IMR-90 (cell line): ENCODE results near the gene PLD4. TPM values are rescaled to one million over a fixed set of nuclear protein-coding genes. Genes with fewer than 3 reads are reported as not detected.

ENCODE experiments used
- ATAC-seq: fragments of 200-7000 bp; cut with Tn5 transposase; 2 replicates; pipeline ENCODE4 v1.9.1; 2020; ENCODE audit warnings: low read depth, mild to moderate bottlenecking, moderate library complexity
- BruUV-seq: library from RNA; stranded (reverse); fragments of 400-500 nt; replicated peaks from 2 replicates; lab custom pipeline; 2021; lab: Mats Ljungman, UMichigan
- CTCF ChIA-PET: fragments of 300-600 bp; formaldehyde crosslinking; extraction: SDS; loops from one replicate; lab custom pipeline; 2021; ENCODE audit warnings: antibody characterized with exemption; lab: Yijun Ruan, JAX
- POLR2A ChIA-PET: fragments of 300-600 bp; sonication (Branson Sonifier 250); formaldehyde crosslinking; loops from one replicate; lab custom pipeline; 2022; ENCODE audit warnings: antibody characterized with exemption; ENCODE audit not compliant: unreplicated experiment; lab: Charles Lee
- DNase-seq: peaks from one replicate; pipeline ENCODE4 v3.0.0; 2013
- H2AFZ ChIP-seq: replicated peaks from 2 replicates; pipeline ENCODE3; 2013; ENCODE audit warnings: low read length, mild to moderate bottlenecking; ENCODE audit not compliant: poor library complexity
- H2AK5ac ChIP-seq: 2 replicates; pipeline ENCODE4 v1.6.1; 2013; ENCODE audit warnings: low read depth, low read length, inconsistent platforms
- H2AK9ac ChIP-seq: replicated peaks from 2 replicates; pipeline ENCODE3; 2013; ENCODE audit warnings: mild to moderate bottlenecking, low read depth, low read length, moderate library complexity; ENCODE audit not compliant: poor library complexity
- H2BK120ac ChIP-seq: 2 replicates; pipeline ENCODE4 v1.6.1; 2013; ENCODE audit warnings: low read depth, low read length, inconsistent platforms
- H2BK15ac ChIP-seq: 3 replicates; pipeline ENCODE4 v1.6.1; 2013; ENCODE audit warnings: low read depth, low read length, inconsistent platforms
- H2BK20ac ChIP-seq: 2 replicates; pipeline ENCODE4 v1.6.1; 2013; ENCODE audit warnings: low read depth, mild to moderate bottlenecking, inconsistent platforms, low read length, moderate library complexity
- H2BK5ac ChIP-seq: 2 replicates; pipeline ENCODE4 v1.6.1; 2013; ENCODE audit warnings: mild to moderate bottlenecking, low read depth, low read length, inconsistent platforms; ENCODE audit not compliant: poor library complexity, severe bottlenecking
- H3K14ac ChIP-seq: replicated peaks from 2 replicates; pipeline ENCODE4 v1.6.1; 2013; ENCODE audit warnings: low read depth, low read length, inconsistent platforms
- H3K18ac ChIP-seq: 2 replicates; pipeline ENCODE4 v1.6.1; 2013; ENCODE audit warnings: low read depth, low read length, control low read depth
- H3K23ac ChIP-seq: 2 replicates; pipeline ENCODE4 v1.6.1; 2013; ENCODE audit warnings: low read depth, low read length, inconsistent platforms
- H3K27ac ChIP-seq: 2 replicates; pipeline ENCODE4 v1.5.1; 2013; ENCODE audit warnings: mild to moderate bottlenecking, control low read depth, low read length; ENCODE audit not compliant: insufficient read depth
- H3K27me3 ChIP-seq: 2 replicates; pipeline ENCODE4 v1.6.1; 2013; ENCODE audit warnings: low read length; ENCODE audit not compliant: control insufficient read depth, insufficient read depth
- H3K36me3 ChIP-seq: 2 replicates; pipeline ENCODE4 v1.6.1; 2013; ENCODE audit warnings: low read length, mixed read lengths; ENCODE audit not compliant: control insufficient read depth, insufficient read depth
- H3K4ac ChIP-seq: 2 replicates; pipeline ENCODE4 v1.6.1; 2013; ENCODE audit warnings: low read depth, low read length, inconsistent platforms
- H3K4me1 ChIP-seq: 2 replicates; pipeline ENCODE4 v1.6.1; 2013; ENCODE audit warnings: low read length, mixed read lengths; ENCODE audit not compliant: control insufficient read depth, insufficient read depth
- H3K4me2 ChIP-seq: 2 replicates; pipeline ENCODE4 v1.6.1; 2013; ENCODE audit warnings: low read depth, mild to moderate bottlenecking, control low read depth, low read length, moderate library complexity
- H3K4me3 ChIP-seq: 2 replicates; pipeline ENCODE4 v1.5.1; 2013; ENCODE audit warnings: low read depth, mild to moderate bottlenecking, control low read depth, low read length, moderate library complexity; ENCODE audit not compliant: insufficient read depth
- H3K56ac ChIP-seq: 2 replicates; pipeline ENCODE4 v1.6.1; 2013; ENCODE audit warnings: low read length, inconsistent platforms; ENCODE audit not compliant: insufficient read depth; ENCODE audit errors: extremely low read depth
- H3K79me1 ChIP-seq, 2 experiments: 2 replicates each; pipeline ENCODE4 v1.6.1; 2013; ENCODE audit warnings: low read length in 2 of 2, inconsistent platforms in 1 of 2, low read depth in 1 of 2
- H3K9ac ChIP-seq: 2 replicates; pipeline ENCODE4 v1.6.1; 2013; ENCODE audit warnings: low read depth, low read length, control low read depth
- H3K9me1 ChIP-seq: 2 replicates; pipeline ENCODE4 v1.6.1; 2013; ENCODE audit warnings: low read length, inconsistent platforms; ENCODE audit not compliant: insufficient read depth
- H3K9me3 ChIP-seq: 2 replicates; pipeline ENCODE4 v1.6.1; 2013; ENCODE audit warnings: low read length; ENCODE audit not compliant: control insufficient read depth, insufficient read depth
- H4K20me1 ChIP-seq: 2 replicates; pipeline ENCODE4 v1.6.1; 2013; ENCODE audit warnings: low read length, inconsistent platforms; ENCODE audit not compliant: insufficient read depth
- H4K5ac ChIP-seq: 2 replicates; pipeline ENCODE4 v1.6.1; 2013; ENCODE audit warnings: mild to moderate bottlenecking, low read depth, low read length, control low read depth
- H4K8ac ChIP-seq, 2 experiments: 2 replicates each; pipeline ENCODE4 v1.6.1; 2013; ENCODE audit warnings: low read depth in 2 of 2, low read length in 2 of 2, control low read depth in 1 of 2, inconsistent platforms in 1 of 2
- H4K91ac ChIP-seq: 2 replicates; pipeline ENCODE4 v1.6.1; 2013; ENCODE audit warnings: low read depth, low read length, inconsistent platforms; ENCODE audit not compliant: insufficient read depth
- BHLHE40 ChIP-seq: fragments of 150-350 bp; IDR thresholded peaks from 2 replicates; pipeline ENCODE4 v1.6.1; 2016; ENCODE audit warnings: mild to moderate bottlenecking, low read depth, low read length
- CEBPB ChIP-seq: IDR thresholded peaks from 2 replicates; pipeline ENCODE4 v1.6.1; 2012; ENCODE audit warnings: low read depth, low read length, improper control_type of control experiment
- CHD1 ChIP-seq: IDR thresholded peaks from 2 replicates; pipeline ENCODE4 v1.6.1; 2012; ENCODE audit warnings: low read depth, low read length, improper control_type of control experiment
- FOS ChIP-seq: fragments of 150-350 bp; IDR thresholded peaks from 2 replicates; pipeline ENCODE4 v1.6.1; 2016; ENCODE audit warnings: low read depth, low read length
- MAFK ChIP-seq: IDR thresholded peaks from 2 replicates; pipeline ENCODE4 v1.6.1; 2012; ENCODE audit warnings: low read depth, low read length, improper control_type of control experiment
- MAZ ChIP-seq: IDR thresholded peaks from 2 replicates; pipeline ENCODE4 v1.6.1; 2012; ENCODE audit warnings: low read depth, mild to moderate bottlenecking, low read length, improper control_type of control experiment, moderate library complexity, borderline replicate concordance
- NFE2L2 ChIP-seq: fragments of 150-350 bp; IDR thresholded peaks from 2 replicates; pipeline ENCODE4 v1.6.1; 2016; ENCODE audit warnings: low read depth, mild to moderate bottlenecking, low read length
- RAD21 ChIP-seq: IDR thresholded peaks from 2 replicates; pipeline ENCODE4 v1.6.1; 2012; ENCODE audit warnings: low read length, improper control_type of control experiment
- RFX5 ChIP-seq: IDR thresholded peaks from 2 replicates; pipeline ENCODE4 v1.8.0; 2012; ENCODE audit warnings: low read depth, mild to moderate bottlenecking, low read length, moderate library complexity
- SMC3 ChIP-seq: fragments of 150-350 bp; IDR thresholded peaks from 2 replicates; pipeline ENCODE4 v1.6.1; 2016; ENCODE audit warnings: low read depth, mild to moderate bottlenecking, antibody characterized with exemption, low read length, moderate library complexity
- WGBS, 2 experiments: methylation state at CpG; one replicate each; pipeline versions ENCODE4 v1.1.5 to v1.1.7; 2013; ENCODE audit warnings: missing lambda C conversion rate in 2 of 2; ENCODE audit not compliant: insufficient read length in 1 of 2; ENCODE audit errors: extremely low coverage in 2 of 2; 5-methylcytosine and 5-hydroxymethylcytosine counted together
- dilution Hi-C: fragments of 300-500 bp; cut with HindIII; formaldehyde crosslinking; loops from one replicate; pipeline ENCODE4 v1.14.3; 2018; ENCODE audit warnings: low sequenced_read_pairs; ENCODE audit not compliant: unreplicated experiment
- in situ Hi-C: fragments of 300-500 bp; cut with MboI; formaldehyde crosslinking; loops from 3 replicates; pipeline ENCODE4 v1.14.3; 2019; ENCODE audit warnings: low sequenced_read_pairs, inconsistent platforms, mixed read lengths
- intact Hi-C: fragments of 100-400 bp; cut with micrococcal nuclease; formaldehyde crosslinking; loops from 2 replicates; pipeline ENCODE4 v1.10.0; 2022
- polyA plus RNA-seq, 3 experiments: library from polyadenylated mRNA; depleted of rRNA; stranded (reverse); fragments of >200 nt; gene quantifications; 2 replicates each; pipeline ENCODE4 v1.2.3, GENCODE V29; 2012; ENCODE audit warnings: low replicate concordance in 1 of 3
- total RNA-seq: library from RNA; depleted of rRNA; stranded (reverse); fragments of >200 nt; gene quantifications from 2 replicates; pipeline ENCODE4 v1.2.3, GENCODE V29; 2012
- TF ChIP-seq, protein P1 (sequence below): conservative IDR thresholded peaks from 2 replicates; pipeline ENCODE4 v1.5.1; 2012; ENCODE audit warnings: mild to moderate bottlenecking, low read depth, low read length, improper control_type of control experiment
- TF ChIP-seq, protein P2 (sequence below): fragments of 150-350 bp; IDR thresholded peaks from 2 replicates; pipeline ENCODE4 v1.6.1; 2017; ENCODE audit warnings: mild to moderate bottlenecking, antibody characterized with exemption, low read length, low read depth

Gene PLD4
- total and polyA plus RNA-seq, 2 of the 4 experiments (the other 2 are of a cell fraction) = 0.05 TPM; not detected in 1

DNA sequence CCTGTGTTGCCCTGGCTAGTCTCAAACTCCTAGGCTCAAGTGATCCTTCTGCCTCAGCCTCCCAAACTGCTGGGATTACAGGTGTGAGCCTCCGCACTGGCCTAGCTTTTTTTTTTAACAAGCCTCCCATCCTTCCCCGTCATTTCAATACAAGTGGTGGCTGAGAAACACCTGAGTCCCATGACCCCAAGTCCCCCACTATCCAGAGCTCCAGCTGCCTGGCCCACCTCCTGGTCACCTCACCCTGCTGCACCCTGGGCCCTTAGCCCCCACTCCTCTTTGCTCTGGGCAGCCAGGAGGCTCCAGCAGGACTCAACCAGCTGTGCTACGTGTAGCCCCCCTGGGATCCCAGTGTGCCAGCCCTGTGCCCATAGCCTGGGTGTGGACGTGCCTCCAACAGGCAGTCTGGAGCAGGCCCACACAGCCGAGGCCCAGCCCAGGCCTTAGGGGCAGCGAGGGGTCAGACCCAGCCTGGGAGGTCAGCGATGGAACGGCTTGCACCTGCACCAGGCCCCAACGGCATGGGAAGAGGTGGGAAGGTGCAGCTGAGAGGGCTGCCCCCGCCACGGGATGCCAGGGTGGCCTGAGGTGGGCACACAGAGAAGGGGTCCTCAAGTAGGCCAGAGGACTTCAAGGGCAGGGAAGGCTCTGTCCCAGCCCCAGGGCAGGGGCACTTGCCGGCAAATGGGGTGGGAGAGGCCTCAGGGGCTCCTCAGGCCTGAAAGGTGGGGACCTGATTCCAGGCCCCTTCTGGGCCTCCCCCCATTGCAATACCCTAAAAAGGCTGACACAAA, 47.0 kb downstream of the PLD4 start:
- H4K91ac ChIP-seq = peak overlapping the region; percentile 21; the same call in 1 of the 2 replicates
- DNase-seq (no peak), ATAC-seq (no peak)
- peaks cover 0 to 33% of the 10 kb centered on the region in 2 experiments; a peak in 1 of 4 replicates for H3K79me1 ChIP-seq
- H2BK20ac ChIP-seq = peak overlapping the region; percentile 73
- no peak overlapping the region for H3K4me3 ChIP-seq
- no peaks in the 10 kb centered on the region for H3K36me3 ChIP-seq
- peak overlapping the region; percentile 6 for H2BK5ac ChIP-seq
- intact Hi-C loops = loop anchor here (5.0 kb wide), 1 partner anchor 39 kb away; no protein-coding TSS in a partner anchor
- H3K9me3 ChIP-seq = no peaks in the 10 kb centered on the region
- peak overlapping the region; percentile 11 for H2AK9ac ChIP-seq
- H3K9ac ChIP-seq = no peak overlapping the region
- no peak overlapping the region for H3K4me2 ChIP-seq
- H3K18ac ChIP-seq = no peak overlapping the region
- H3K56ac ChIP-seq = no peak overlapping the region
- H3K27ac ChIP-seq = no peak overlapping the region
- dilution Hi-C loops = no loop called here
- H2AFZ ChIP-seq = no peak overlapping the region
- peak overlapping the region; percentile 88 for H2BK120ac ChIP-seq
- in situ Hi-C loops = loop anchor here (5.0 kb wide), 2 partner anchors 34 to 76 kb away; no protein-coding TSS in a partner anchor
- 0 out of 2 replicates have a peak, but pooled peaks cover 3% of the 10 kb centered on the region for H4K20me1 ChIP-seq
- H2AK5ac ChIP-seq = peak overlapping the region; percentile 87
- peak overlapping the region; percentile 93 for H3K4ac ChIP-seq
- H3K27me3 ChIP-seq = no peaks in the 10 kb centered on the region
- no peak overlapping the region for H4K5ac ChIP-seq
- no peak overlapping the region for H3K14ac ChIP-seq
- 100% methylated on average over 4 of the region's 12 CpGs; no CpG with 5 or more reads in 1 of the 2 experiments for WGBS, 2 experiments
- no TSS peak for BruUV-seq
- 0 out of 2 replicates have a peak overlapping the region, but pooled peaks have one; percentile 2 for H3K23ac ChIP-seq
- peak overlapping the region; percentile 45; the same call in 1 of the 3 replicates for H2BK15ac ChIP-seq
- POLR2A ChIA-PET = no interaction called here
- no peak overlapping the region for H4K8ac ChIP-seq
- TF ChIP-seq BHLHE40 (no peak), MAZ (no peak), CEBPB (no peak), RFX5 (no peak), NFE2L2 (no peak), RAD21 (no peak), SMC3 (no peak), FOS (no peak), CHD1 (no peak), MAFK (no peak)
- TF ChIP-seq, protein P1, sequence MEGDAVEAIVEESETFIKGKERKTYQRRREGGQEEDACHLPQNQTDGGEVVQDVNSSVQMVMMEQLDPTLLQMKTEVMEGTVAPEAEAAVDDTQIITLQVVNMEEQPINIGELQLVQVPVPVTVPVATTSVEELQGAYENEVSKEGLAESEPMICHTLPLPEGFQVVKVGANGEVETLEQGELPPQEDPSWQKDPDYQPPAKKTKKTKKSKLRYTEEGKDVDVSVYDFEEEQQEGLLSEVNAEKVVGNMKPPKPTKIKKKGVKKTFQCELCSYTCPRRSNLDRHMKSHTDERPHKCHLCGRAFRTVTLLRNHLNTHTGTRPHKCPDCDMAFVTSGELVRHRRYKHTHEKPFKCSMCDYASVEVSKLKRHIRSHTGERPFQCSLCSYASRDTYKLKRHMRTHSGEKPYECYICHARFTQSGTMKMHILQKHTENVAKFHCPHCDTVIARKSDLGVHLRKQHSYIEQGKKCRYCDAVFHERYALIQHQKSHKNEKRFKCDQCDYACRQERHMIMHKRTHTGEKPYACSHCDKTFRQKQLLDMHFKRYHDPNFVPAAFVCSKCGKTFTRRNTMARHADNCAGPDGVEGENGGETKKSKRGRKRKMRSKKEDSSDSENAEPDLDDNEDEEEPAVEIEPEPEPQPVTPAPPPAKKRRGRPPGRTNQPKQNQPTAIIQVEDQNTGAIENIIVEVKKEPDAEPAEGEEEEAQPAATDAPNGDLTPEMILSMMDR = no peak
- TF ChIP-seq, protein P2, sequence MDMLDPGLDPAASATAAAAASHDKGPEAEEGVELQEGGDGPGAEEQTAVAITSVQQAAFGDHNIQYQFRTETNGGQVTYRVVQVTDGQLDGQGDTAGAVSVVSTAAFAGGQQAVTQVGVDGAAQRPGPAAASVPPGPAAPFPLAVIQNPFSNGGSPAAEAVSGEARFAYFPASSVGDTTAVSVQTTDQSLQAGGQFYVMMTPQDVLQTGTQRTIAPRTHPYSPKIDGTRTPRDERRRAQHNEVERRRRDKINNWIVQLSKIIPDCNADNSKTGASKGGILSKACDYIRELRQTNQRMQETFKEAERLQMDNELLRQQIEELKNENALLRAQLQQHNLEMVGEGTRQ = no peak
- CTCF ChIA-PET = no interaction called here
- peaks cover 11% of the 10 kb centered on the region for H3K9me1 ChIP-seq
- H3K4me1 ChIP-seq = peaks cover 44% of the 10 kb centered on the region
